ENCODE results near the gene CEP170B.

DNA sequence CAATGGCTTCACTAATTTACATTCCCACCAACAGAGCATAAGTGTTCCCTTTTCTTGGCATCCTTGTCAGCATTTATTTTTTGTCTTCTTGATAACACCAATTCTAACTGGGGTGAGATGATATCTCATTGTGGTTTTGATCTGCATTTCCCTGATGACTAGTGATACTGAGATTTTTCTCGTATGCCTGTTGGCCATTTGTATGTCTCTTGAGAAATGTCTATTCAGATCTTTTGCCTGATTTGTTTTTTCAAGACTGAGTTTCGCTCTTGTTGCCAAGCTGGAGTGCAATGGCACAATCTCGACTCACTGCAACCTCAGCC, 54.9 kb downstream of the CEP170B start:
- TF ChIP-seq CTCF (IDR thresholded peaks at IDR 0.05) (no peak), POLR2AphosphoS5 (IDR thresholded peaks at IDR 0.05) (no peak)

Measured in prostate gland (tissue), 2 donors.